GM21360 (cell line): ENCODE measurements around the gene IRF8.
"Not testable (repeated sequence)": the region's sequence is repeated elsewhere in the genome, so short reads cannot be mapped to it uniquely, and the experiment has no call there.

ENCODE experiments used
- ATAC-seq: cut with Tn5 transposase; IDR thresholded peaks from one replicate; pipeline ENCODE4 v1.9.1; 2021; ENCODE audit warnings: mild to moderate bottlenecking, moderate library complexity; ENCODE audit not compliant: unreplicated experiment

Gene IRF8

DNA sequence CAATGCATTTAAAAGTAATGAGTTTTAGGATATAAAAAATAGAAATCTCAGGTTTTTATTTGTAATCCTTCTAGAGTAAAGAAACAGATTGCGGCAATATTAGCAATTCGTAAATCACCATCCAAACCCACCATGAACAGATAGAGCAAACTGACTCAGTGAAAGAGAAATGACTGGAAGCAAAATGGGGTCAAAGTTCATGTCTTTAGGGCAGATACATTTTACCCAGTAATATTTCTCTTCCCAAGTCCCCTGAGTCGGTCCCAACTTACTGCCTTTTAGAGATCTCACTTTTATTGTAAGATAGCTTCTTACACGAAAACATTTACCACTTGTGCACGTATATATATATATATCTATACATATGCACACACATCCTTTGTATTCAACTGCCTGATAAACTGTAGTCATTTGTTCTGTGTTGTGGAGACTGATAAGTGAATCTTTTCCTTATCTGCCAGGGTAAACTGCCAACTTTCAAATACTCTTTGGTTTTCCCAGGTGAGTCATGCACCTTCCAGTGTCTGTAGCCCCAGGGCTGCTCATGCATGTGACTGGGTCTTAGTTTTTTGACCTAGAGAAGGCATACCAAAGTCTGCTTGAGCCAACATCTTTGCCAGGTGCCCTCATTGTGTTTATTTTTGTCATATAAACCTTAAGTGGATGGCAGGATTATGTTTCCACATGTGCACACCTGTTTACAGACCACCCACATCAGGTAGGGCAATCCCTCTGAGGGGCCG, 7.8 kb upstream of the IRF8 start:
- no peak for ATAC-seq

DNA sequence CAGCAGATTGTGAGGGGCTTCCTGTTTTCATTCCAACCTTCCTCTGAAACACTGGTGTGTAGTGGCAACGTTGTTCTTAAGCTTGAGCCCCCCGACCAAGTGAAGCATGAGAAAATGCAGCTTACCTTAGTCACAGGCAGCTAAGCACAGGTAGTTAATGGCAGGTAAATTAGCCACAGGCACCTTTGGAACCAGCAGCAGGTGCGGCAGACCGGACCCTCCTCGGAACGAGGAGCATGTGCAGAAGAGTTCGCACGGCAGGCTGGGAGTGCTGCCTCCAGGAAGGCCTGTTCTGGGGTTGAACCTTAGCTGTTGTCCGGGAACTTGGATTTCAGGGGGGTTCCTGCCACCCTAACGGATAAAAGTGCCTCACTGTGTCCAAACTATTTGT, 7.2 kb upstream of the IRF8 start:
- ATAC-seq: no peak

DNA sequence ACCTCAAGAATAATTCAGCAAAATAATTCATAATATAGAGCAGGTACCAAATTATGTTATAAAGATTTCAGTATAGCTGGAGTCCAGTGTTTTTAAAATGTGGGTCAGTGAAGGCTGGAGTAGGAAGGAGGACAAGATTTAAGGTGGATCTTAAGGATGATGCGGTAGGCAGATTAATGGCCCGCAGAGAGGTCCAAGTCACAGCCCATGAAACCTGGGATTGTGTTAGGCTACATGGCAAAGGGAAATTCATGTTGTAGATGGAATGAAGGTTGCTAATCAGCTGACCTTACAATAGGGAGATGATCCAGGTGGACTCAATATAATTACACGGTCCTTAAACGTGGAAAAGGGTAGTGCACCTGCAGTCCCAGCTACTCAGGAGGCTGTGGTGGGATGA, 6.2 kb upstream of the IRF8 start:
- ATAC-seq: no peak

DNA sequence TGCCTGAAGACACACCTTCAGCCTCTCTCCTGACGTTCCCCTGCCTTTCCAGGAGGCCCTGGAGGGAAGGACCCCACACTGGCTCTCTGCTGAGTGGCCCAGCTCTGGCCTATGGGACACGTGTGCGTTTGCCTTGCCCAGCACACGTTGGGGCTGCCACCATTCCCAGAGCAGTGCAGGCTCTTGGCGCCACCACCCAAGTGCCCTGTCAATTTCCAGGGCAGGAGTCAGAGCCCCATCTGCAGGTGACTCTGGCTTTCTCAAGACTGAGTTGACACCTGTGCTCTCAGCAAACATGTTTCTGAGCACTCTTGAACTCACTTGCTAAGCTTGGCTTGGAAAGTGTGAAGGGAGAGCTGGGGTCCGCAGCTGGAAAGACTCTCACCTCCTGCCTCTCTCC, 4.7 kb upstream of the IRF8 start:
- ATAC-seq: no peak

DNA sequence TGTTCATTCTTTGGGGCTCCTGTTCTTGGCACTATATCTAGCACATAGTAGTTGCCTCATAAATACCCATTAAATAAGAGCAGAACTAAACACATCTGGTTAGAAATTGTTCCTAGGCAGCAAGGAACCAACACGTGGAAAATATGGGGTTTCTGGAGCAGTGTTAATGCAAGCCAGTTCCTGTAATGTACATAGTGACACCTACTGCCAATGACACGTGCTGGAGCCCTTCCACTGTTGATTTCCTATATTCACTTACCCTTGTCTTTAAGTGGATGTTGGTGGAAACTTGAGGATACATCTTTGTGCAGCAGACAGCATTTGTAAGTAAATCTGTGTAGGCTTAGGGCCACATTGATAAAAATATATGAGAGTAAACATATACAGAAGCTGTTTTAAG, 1.6 kb upstream of the IRF8 start:
- ATAC-seq: no peak

DNA sequence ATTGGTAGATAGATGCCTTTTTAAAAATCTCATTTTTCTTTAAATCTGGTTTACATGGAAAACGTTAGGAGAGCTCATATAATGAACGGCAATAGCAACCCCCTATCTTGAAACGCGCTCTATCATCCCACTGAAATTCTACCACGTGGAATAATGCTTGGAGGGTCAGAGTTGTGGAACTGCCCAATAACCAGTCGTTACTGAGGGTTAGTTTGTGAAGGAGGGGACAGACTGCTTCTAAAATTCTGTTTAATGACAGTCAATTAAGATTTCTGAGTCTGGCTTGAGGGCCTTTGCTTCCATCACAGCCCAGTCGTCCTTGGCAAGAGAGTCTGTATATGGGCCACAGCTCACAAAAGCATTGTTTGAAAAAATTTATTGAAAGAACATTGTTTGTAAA, 482 bp downstream of the IRF8 start:
- ATAC-seq: no peak

DNA sequence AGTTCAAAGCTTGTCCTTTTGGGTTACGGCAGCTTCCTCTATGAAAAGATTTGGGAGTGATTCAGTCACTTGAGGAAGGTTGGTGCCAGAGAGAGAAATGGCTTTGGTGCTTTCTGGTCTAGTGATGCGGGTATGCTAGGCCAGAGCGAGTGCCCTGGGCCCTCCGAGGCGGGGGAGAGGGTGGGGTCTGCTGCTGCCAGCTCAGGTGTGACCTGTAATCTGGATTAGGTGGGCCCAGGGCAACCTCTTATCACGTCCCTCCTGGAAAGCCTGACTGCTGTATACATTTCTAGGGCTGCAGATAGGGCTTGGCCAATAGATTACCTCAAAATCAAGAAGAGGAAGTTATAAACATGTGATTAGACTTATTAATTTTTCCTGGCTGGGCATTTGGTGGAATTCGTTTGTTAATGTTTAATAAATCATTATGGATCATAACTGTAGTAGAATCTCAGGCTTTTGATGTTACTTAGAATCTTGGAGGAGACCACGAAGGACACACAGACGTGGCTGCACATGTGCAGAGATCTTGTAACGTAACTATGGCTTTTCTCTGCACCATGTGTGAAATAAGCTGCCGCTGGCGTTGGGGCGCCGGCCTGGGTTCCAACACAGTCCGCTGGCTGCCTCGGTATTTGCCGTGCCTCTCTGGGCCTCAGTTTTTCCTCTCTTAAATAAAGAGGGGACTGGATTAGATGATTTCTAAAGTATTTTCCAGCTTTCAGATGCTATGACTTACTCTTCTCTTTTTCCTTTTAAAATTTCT, 1.2 kb downstream of the IRF8 start:
- no peak for ATAC-seq

DNA sequence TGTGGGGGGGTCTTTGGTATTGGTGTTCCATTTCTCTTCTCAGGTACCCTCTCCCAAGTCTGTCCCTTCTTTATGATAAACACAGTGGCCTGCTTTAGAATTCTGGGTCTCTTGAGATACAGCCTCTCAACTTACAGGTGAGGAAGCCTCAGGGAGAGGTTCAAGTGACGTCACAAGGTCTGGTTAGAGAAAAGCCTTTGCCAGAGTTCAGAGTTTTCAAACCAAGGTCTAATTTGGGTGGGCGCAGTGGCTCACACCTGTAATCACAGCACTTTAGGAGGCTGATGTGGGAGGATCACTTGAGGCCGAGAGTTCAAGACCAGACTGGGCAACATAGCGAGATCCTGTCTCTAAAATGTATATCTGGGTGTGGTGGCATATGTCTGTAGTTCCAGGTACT, 2.1 kb downstream of the IRF8 start:
- ATAC-seq: no peak

DNA sequence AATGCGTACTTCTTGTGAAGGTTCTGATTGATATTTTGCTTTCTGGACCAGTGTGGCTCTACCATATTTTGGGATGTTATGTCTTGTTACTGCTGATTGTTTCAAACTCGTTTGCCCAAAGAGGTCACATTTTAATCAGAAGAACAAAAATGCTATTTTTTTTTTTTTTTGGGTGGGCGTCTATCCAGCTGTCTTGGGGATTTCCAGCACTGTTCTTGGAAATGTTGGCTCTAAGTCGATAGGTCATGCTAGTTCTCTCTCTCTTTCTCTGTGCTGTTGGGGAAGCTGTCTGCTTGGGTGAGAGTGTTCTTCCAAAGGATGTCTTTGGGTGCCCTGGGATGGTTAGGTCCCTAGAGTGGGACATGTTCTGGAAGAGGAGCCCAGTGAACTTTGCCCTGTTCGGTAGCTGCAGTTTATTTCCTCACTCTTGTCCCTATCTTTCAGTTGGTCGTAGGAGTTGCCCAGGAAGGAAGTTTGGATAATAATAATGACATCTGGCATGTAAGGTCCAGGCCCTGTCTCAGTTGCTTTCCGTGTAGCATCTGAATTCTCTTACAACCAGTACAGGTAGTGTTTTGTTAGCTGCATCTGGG, 2.9 kb downstream of the IRF8 start:
- ATAC-seq: no peak

DNA sequence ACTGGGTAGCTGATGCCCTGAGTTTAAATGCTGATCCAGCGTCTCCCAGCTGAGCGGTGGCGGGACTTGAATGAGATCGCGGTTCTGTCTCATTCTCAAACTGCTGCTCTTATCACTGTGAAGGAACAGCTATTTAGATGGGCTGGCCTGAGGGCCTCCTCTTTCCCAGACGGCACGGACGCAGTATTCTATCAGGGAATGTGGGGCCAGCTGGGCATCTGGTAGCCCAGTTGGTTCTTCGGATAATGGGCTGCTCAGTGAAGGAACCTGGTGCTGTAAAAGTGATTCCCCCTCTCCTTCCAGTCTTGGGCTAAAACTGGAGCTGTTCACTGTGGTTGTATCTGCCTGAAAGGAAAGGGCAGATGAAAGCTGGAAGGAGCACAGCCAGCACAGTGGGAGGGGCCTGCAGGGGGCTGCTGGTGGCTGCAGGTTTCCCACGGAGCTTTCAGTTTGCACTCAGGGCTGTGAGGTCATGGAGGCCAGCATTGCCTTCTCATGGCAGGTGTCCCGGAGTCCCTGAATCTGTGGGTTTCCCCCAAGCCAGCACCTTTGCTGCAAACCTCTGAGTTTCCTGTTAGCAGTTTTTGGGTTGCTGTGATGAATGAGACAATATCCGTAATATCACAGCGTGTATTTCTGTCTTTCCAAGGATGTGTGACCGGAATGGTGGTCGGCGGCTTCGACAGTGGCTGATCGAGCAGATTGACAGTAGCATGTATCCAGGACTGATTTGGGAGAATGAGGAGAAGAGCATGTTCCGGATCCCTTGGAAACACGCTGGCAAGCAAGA, 3.6 kb downstream of the IRF8 start:
- peak; percentile 47 for ATAC-seq

DNA sequence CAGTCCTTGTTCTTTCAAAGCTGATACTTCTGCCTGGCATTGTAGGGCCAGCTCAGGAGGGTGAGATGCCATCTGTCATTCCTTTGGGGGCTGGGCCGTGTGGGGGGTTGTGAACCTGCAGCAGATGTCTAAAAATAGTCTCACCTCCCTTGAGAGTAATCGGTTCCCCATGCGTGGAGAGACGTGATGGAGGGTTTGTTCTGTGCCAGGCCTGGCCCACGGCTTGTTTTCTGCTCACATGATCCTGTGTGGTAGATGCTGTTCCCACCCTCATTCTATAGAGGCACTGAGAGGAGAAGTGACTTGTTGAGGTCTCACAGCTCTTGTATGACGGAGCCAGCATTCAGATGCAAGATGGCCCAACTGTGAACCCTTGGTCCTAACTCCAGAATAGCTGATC, 4.6 kb downstream of the IRF8 start:
- no peak for ATAC-seq

DNA sequence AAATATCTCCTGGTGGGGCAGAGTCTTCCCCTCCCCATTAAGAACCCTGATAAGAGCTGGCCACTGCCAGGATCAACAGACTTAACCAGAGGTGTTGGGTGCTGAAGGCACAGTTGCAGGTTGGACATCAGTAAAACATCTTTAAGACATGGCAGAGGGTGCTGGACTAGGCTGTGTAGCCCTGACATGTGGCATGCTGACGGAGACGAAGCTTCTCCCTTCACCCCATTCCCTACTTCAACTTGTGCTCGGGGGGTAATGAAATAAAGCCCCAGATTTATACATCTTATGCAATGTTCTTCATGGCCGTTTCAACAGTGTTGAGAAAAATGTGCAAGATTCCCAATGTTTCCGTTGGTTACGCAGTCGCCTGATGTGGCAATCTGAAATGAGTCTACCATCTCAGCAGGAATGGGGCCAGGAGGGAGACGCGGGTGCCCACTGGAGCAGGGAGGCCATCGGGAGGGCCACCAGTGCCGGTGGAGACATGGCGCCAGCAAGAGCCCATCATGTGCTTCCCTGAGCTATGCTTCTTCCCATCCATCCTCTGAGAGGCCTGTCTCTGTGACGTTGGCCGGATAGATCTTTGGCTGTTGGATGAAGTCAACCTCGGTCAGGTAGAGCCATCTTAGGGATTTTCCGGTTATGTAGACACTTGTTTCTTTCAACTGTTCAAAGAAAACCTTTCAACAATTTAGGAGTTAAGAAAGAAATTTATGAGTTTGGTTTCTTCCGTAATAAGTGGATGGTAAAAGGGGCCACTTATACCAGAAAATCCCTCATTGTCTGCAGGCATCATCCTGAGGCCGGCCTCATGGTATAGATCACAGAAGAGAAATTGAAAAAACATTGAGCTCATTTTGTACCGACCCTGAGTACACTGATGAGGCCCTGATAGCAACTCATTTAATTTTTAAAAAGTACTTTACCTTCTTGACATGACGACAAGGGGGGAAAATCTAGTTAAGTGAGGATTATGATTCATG, 6.4 kb downstream of the IRF8 start:
- ATAC-seq: no peak

DNA sequence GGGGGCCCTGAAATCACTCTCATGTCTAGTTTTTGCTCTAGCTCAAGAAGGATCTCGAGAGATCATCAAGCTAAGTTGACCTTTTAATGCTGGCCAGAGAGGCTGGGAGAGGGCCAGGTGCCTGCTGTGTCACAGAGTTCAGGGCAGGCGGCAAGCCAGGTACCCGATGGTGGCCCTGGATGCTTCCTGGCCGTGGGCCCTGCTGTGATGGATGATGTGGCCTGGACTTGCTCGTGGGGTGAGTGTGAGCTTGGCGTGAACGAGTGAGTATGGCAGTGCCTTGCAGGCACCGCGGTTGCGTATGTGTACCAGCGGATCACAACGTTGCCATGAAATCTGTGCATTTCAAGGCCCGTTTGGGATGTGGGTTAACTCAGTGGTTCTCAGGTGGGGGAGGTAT, 7.4 kb downstream of the IRF8 start:
- ATAC-seq: no peak

DNA sequence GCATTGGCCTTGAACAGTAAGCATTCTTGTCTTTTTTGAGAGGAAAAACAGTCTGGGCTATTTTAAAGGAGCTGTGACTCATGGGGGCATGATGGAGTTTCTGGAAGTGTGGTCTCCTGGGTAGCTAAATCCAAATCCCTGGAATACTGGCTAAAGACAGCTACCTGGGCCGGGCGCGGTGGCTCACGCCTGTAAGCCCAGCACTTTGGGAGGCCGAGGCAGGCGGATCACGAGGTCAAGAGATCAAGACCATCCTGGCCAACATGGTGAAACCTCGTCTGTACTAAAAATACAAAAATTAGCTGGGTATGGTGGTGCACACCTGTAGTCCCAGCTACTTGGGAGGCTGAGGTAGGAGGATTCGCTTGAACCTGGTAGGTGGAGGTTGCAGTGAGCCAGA, 8.3 kb downstream of the IRF8 start:
- not testable (repeated sequence) for ATAC-seq

DNA sequence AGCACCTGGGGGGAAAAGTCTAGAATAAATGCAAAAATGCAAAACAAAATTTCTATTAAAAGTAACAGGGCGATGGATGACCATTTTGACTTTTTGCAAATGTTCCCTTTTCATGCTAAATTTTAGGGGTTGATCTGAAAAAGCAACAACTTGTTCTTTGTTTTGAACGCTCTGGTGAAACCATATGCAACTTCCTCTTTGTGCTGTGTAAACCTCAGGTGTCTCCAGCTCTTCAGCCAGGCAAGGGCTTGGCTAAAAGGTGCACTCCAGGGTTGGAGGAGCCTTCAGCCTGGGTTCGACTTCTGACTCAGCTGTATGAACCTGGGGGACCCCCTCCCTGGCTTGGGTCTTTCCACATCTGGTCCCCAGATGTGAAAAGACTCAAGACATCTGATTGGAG, 9.5 kb downstream of the IRF8 start:
- no peak for ATAC-seq

DNA sequence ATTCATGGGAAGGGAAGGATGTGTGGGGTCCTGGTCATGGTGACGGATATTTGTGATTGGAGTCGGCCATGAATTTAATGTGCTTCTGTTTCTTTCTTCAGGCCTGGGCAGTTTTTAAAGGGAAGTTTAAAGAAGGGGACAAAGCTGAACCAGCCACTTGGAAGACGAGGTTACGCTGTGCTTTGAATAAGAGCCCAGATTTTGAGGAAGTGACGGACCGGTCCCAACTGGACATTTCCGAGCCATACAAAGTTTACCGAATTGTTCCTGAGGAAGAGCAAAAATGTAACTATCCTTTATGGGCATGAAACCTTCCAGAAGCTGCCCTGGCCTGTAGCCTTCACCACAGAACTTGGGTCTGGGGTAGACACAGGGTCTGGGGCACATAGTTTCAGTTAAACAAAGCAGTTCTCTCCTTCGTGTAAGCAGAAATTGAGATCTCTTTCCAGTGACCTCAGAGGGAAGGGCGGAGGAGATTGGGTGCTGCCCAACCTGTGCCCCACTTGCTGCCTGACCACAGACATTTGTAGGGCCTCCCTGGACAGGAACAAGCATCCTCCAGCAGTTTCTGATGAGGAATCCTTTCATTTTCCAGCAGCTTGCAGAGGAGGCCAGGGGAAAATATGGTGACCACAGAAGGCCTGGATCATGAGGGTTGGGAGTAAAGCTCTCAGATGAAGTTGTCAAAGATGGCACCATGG, 10.1 kb downstream of the IRF8 start:
- no peak for ATAC-seq

DNA sequence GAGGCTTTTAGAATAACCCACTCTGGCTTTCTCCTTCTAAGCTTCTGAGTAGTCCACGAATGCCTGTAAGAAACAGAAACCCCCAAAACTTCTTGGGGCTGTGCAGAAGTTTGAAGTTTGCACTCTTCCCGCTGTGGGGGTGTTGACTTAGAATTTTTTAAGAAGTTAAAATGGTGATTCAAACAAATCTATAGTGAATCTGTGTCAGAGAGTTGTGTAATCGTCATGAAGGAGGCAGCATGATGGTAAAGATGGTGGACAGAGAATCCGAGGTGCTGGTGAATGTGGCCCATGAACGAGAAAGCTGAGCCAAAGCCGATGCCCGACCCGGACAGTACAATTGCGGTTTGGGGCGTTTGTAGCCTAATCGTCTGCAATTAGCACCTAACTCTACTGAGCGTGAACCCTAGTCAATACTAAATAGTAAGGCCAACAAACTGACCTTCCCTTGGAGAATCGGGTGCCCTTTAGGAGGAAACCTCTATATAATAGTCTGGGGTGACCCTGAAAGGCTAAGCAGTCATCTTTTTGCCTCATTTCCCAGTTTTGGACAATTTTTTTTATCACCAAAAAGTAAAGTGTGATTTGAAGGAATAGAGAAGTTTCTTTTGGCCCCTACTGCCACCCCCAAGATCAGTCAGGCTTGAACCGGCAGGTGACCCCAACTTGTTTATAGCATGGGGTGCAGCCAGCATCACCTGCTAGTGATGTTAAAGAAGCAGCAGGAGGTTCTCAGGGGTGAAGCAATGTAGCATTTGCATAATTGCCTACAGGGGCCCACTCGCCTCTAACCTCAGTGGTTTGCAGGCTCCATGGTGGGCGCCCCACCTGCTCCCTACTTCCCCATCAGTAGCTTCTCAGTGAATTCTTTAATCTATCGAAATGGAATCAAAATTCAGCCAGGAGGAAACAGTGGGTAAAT, 11.2 kb downstream of the IRF8 start:
- no peak for ATAC-seq

DNA sequence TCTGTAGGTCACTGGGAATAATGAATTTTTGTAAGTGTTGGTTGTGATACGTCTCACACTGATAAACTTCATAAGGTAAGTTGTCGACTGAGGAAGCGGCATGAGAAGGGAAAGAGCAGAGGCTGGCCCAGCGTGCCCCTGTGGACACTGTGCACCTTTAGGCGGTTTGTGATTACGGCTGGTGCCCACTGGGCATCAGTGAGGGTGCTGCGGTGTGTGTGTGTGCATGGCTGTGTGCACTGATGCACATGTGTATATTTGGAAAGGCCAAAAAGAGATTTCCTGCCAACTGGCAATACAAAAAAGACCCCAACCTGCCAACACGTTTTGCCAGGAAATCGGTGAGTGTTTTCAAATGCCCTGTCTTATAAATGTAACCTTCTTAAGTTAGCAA, 11.9 kb downstream of the IRF8 start:
- ATAC-seq: no peak
